HepG2 (cell line): Measurements from ENCODE around the gene KDM8.

Experiments
- SIN3A ChIP-seq: IDR thresholded peaks from 2 replicates; pipeline ENCODE4 v1.6.1; 2011; ENCODE audit warnings: low read depth, mild to moderate bottlenecking, control low read depth, low read length, borderline replicate concordance
- TF ChIP-seq, protein P1 (sequence below): sonication (generic); formaldehyde crosslinking; IDR thresholded peaks from 2 replicates; pipeline ENCODE4 v1.5.0; 2020; ENCODE audit warnings: mild to moderate bottlenecking, missing genetic modification reagents, borderline replicate concordance
- TF ChIP-seq, protein P2 (sequence below): IDR thresholded peaks from 2 replicates; pipeline ENCODE4 v1.6.1; 2016; ENCODE audit warnings: missing compliant biosample characterization, missing genetic modification reagents, borderline replicate concordance
- TF ChIP-seq, protein P3 (sequence below): sonication (generic); formaldehyde crosslinking; IDR thresholded peaks from 2 replicates; pipeline ENCODE4 v1.4.0; 2020; ENCODE audit warnings: missing genetic modification reagents
- TF ChIP-seq, protein P4 (sequence below): sonication (generic); formaldehyde crosslinking; IDR thresholded peaks from 2 replicates; pipeline ENCODE4 v1.5.0; 2020; ENCODE audit warnings: mild to moderate bottlenecking, missing genetic modification reagents, moderate library complexity

DNA sequence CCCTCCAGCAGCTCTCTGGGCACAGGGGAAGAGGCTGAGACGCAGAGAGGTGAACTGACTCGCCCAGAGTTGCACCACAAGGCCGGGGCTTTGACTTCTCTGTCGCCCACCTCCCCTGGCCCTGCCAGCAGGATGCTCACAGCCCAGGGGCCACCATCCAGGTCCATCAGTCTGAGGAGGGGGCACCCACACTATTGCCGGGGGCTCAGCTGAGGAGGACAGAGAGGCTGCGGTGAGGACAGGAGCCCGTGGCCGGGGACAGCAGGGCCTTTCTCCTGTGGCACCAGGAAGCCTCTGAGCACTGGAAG is 32.6 kb downstream of the KDM8 start:
- TF ChIP-seq, protein P1, sequence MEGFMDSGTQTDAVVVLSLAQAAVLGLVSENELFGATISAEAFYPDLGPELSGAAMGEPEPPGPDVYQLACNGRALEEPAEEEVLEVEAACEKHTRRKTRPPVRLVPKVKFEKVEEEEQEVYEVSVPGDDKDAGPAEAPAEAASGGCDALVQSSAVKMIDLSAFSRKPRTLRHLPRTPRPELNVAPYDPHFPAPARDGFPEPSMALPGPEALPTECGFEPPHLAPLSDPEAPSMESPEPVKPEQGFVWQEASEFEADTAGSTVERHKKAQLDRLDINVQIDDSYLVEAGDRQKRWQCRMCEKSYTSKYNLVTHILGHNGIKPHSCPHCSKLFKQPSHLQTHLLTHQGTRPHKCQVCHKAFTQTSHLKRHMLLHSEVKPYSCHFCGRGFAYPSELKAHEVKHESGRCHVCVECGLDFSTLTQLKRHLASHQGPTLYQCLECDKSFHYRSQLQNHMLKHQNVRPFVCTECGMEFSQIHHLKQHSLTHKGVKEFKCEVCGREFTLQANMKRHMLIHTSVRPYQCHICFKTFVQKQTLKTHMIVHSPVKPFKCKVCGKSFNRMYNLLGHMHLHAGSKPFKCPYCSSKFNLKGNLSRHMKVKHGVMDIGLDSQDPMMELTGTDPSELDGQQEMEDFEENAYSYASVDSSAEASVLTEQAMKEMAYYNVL (CRISPR knock-in tag): no peak
- TF ChIP-seq, protein P2, sequence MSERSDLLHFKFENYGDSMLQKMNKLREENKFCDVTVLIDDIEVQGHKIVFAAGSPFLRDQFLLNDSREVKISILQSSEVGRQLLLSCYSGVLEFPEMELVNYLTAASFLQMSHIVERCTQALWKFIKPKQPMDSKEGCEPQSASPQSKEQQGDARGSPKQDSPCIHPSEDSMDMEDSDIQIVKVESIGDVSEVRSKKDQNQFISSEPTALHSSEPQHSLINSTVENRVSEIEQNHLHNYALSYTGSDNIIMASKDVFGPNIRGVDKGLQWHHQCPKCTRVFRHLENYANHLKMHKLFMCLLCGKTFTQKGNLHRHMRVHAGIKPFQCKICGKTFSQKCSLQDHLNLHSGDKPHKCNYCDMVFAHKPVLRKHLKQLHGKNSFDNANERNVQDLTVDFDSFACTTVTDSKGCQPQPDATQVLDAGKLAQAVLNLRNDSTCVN (CRISPR knock-in tag): no peak
- TF ChIP-seq, protein P3, sequence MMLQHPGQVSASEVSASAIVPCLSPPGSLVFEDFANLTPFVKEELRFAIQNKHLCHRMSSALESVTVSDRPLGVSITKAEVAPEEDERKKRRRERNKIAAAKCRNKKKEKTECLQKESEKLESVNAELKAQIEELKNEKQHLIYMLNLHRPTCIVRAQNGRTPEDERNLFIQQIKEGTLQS (CRISPR knock-in tag): no peak
- TF ChIP-seq, protein P4, sequence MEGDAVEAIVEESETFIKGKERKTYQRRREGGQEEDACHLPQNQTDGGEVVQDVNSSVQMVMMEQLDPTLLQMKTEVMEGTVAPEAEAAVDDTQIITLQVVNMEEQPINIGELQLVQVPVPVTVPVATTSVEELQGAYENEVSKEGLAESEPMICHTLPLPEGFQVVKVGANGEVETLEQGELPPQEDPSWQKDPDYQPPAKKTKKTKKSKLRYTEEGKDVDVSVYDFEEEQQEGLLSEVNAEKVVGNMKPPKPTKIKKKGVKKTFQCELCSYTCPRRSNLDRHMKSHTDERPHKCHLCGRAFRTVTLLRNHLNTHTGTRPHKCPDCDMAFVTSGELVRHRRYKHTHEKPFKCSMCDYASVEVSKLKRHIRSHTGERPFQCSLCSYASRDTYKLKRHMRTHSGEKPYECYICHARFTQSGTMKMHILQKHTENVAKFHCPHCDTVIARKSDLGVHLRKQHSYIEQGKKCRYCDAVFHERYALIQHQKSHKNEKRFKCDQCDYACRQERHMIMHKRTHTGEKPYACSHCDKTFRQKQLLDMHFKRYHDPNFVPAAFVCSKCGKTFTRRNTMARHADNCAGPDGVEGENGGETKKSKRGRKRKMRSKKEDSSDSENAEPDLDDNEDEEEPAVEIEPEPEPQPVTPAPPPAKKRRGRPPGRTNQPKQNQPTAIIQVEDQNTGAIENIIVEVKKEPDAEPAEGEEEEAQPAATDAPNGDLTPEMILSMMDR: no peak
- TF ChIP-seq SIN3A: no peak
